Measurements from ENCODE around the gene PANK1. TPM values are rescaled to one million over a fixed set of nuclear protein-coding genes. Genes with fewer than 3 reads are reported as not detected.

Gene PANK1
- total RNA-seq, 1 experiment from 2014 or later, result 19.2 TPM

DNA sequence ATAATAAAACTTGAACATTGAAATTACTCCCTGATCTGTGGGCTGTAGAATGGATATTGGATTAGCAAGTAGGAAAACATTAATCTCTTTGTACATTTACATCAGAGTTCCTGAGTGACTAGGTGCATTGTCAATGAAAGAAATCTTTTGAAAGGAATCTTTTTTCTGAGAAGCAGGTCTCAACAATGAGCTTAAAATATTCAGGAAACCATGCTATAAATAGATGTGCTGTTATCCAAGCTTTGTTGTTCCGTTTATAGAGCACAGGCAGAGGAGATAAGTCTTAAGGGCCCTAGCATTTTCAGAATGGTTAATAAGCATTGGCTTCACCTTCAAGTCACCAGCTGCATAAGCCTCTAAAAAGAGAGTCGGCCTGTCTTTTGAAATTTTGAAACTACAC is 68.3 kb downstream of the PANK1 start:
- POLR2A ChIA-PET (ENCODE audit: low non-redundant PET), result no interaction called here
- Histone ChIP-seq H3K4me3 (ENCODE audit: low read depth, low read length, poor library complexity, severe bottlenecking) (no peak overlapping the region), H3K27me3 (replicated peaks; ENCODE audit: insufficient read depth, low read depth, low read length, poor library complexity) (no peaks in the 10 kb centered on the region), H3K27ac (ENCODE audit: low read depth, low read length, poor library complexity, severe bottlenecking) (no peak overlapping the region), H3K36me3 (ENCODE audit: insufficient read depth, low read length, poor library complexity, severe bottlenecking) (no peaks in the 10 kb centered on the region), H3K4me1 (ENCODE audit: insufficient read depth, low read length, poor library complexity, severe bottlenecking) (no peaks in the 10 kb centered on the region), H3K9me3 (ENCODE audit: low read depth, low read length, poor library complexity, severe bottlenecking) (no peaks in the 10 kb centered on the region)
- DNase-seq (ENCODE audit: low spot score), result no peak
- no TSS peak for BruUV-seq (replicated peaks)
- CTCF ChIA-PET, result no interaction called here
- TF ChIP-seq, protein P1, sequence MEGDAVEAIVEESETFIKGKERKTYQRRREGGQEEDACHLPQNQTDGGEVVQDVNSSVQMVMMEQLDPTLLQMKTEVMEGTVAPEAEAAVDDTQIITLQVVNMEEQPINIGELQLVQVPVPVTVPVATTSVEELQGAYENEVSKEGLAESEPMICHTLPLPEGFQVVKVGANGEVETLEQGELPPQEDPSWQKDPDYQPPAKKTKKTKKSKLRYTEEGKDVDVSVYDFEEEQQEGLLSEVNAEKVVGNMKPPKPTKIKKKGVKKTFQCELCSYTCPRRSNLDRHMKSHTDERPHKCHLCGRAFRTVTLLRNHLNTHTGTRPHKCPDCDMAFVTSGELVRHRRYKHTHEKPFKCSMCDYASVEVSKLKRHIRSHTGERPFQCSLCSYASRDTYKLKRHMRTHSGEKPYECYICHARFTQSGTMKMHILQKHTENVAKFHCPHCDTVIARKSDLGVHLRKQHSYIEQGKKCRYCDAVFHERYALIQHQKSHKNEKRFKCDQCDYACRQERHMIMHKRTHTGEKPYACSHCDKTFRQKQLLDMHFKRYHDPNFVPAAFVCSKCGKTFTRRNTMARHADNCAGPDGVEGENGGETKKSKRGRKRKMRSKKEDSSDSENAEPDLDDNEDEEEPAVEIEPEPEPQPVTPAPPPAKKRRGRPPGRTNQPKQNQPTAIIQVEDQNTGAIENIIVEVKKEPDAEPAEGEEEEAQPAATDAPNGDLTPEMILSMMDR (conservative IDR thresholded peaks at IDR 0.05; ENCODE audit: low read depth, low read length), result no peak
- no peak for TF ChIP-seq EZH2 (IDR thresholded peaks at IDR 0.05; ENCODE audit: borderline replicate concordance, low read depth, low read length, poor library complexity, severe bottlenecking)
- intact Hi-C loops (cut with micrococcal nuclease; ENCODE audit: unreplicated experiment), result no loop called here

DNA sequence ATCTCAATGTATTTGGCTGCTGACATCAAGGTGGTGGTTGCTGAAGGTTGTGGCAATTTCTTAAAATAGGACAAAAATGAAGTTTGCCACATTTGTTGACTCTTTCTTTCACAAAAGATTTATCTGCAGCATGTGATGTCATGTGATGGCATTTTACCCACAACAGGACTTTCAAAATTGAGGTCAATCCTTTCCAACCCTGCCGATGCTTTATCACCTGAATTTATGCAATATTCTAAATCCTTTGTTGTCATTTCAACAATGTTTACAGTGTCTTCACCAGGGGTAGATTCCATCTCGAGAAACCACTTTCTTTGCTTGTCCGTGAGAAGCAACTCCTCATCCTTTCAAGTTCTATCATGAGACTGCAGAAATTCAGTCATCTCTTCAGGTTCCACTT is 69.0 kb downstream of the PANK1 start:
- BruUV-seq (replicated peaks), result no TSS peak
- Histone ChIP-seq H3K9me3 (ENCODE audit: low read depth, low read length, poor library complexity, severe bottlenecking) (no peaks in the 10 kb centered on the region), H3K36me3 (ENCODE audit: insufficient read depth, low read length, poor library complexity, severe bottlenecking) (no peaks in the 10 kb centered on the region), H3K4me3 (ENCODE audit: low read depth, low read length, poor library complexity, severe bottlenecking) (no peak overlapping the region), H3K27me3 (replicated peaks; ENCODE audit: insufficient read depth, low read depth, low read length, poor library complexity) (no peaks in the 10 kb centered on the region), H3K27ac (ENCODE audit: low read depth, low read length, poor library complexity, severe bottlenecking) (no peak overlapping the region), H3K4me1 (ENCODE audit: insufficient read depth, low read length, poor library complexity, severe bottlenecking) (no peaks in the 10 kb centered on the region)
- ChIA-PET CTCF (no interaction called here), POLR2A (ENCODE audit: low non-redundant PET) (no interaction called here)
- no peak for DNase-seq (ENCODE audit: low spot score)
- intact Hi-C loops (cut with micrococcal nuclease; ENCODE audit: unreplicated experiment), result no loop called here
- no peak for TF ChIP-seq EZH2 (IDR thresholded peaks at IDR 0.05; ENCODE audit: borderline replicate concordance, low read depth, low read length, poor library complexity, severe bottlenecking)
- TF ChIP-seq, protein P1 (conservative IDR thresholded peaks at IDR 0.05; ENCODE audit: low read depth, low read length), result no peak

- BruUV-seq (replicated peaks), result no TSS peak
- POLR2A ChIA-PET (ENCODE audit: low non-redundant PET), result no interaction called here
Observed at GRCh38 chr10:89575031-89575430, 70.0 kb downstream of the PANK1 start.

More at GRCh38 chr10:89575031-89575430, 70.0 kb downstream of the PANK1 start:
- TF ChIP-seq, protein P1 (conservative IDR thresholded peaks at IDR 0.05; ENCODE audit: low read depth, low read length), result no peak
- no peak for TF ChIP-seq EZH2 (IDR thresholded peaks at IDR 0.05; ENCODE audit: borderline replicate concordance, low read depth, low read length, poor library complexity, severe bottlenecking)
- no peaks in the 10 kb centered on the region for H3K4me1 ChIP-seq (ENCODE audit: insufficient read depth, low read length, poor library complexity, severe bottlenecking)
- no peak overlapping the region for H3K27ac ChIP-seq (ENCODE audit: low read depth, low read length, poor library complexity, severe bottlenecking)
- H3K4me3 ChIP-seq (ENCODE audit: low read depth, low read length, poor library complexity, severe bottlenecking), result no peak overlapping the region
- intact Hi-C loops (cut with micrococcal nuclease; ENCODE audit: unreplicated experiment), result no loop called here
- H3K36me3 ChIP-seq (ENCODE audit: insufficient read depth, low read length, poor library complexity, severe bottlenecking), result no peaks in the 10 kb centered on the region
- no peaks in the 10 kb centered on the region for H3K27me3 ChIP-seq (replicated peaks; ENCODE audit: insufficient read depth, low read depth, low read length, poor library complexity)
- CTCF ChIA-PET, result no interaction called here
- H3K9me3 ChIP-seq (ENCODE audit: low read depth, low read length, poor library complexity, severe bottlenecking), result no peaks in the 10 kb centered on the region
- DNase-seq (ENCODE audit: low spot score), result no peak

All from A673 (cell line).